ENCODE data around the gene SMR3B.

Gene SMR3B

GRCh38 chr4:70382691-70383181, at the start of gene SMR3B:
Gene SMR3B (plus strand): TSS chr4:70383131. CDS start chr4:70384511, 1,380 bp downstream.
- DNase-seq = no peak

DNA sequence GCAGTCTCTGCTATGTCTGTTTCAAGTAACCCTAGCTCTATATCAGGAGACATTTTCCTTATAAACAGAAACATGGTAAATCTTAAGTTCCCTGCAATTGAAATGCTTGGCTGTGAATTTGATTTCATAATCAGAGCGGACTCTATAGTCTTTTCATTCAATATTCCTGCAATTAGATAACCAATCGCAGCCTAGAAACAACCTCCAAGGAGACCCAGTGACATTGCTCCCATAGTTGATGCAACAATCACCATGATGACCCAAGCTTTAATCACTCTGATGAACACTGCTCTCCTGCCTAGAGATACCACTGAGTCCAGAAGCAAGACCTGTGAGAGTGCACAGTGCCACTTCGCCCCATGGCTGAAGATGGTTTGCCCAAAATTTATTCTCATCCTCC, 48.2 kb upstream of the SMR3B start, which contains the start of gene CABS1:
Gene CABS1, plus strand, starts transcription at position 301 of the 400 bp plus-strand sequence. Its CDS starts 59 bp downstream, at position 360.
- no peak for DNase-seq

GRCh38 chr4:70336043-70336442, 46.9 kb upstream of the SMR3B start:
- DNase-seq = no peak

DNA sequence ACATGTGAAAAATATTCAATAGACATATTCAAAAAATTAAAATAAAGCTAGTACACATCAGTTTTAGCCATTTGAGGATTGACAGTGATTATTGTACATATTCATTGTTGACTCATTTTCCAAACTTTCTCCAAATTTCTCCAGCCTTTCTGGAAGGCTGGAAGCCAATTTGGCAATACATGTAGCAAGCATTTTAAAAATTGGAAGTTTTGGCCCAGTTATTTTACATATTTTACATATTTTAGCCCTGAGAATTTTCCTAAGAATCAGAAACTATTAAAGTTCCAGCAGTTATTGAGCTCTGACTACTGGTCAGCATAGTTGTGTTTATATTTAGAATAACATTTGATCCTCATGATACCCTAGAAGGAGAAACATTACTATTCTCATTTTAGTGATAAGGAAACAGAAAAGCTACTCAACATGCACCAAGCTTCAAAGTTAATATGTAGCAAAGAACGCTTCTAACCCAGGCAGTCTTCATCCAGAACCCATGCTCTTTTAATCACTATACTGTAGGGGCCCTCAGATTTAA, 45.0 kb upstream of the SMR3B start:
- DNase-seq = no peak

- DNase-seq = no peak
Observed at GRCh38 chr4:70356185-70356584, 26.7 kb upstream of the SMR3B start.

- DNase-seq = no peak
Observed at GRCh38 chr4:70359115-70359661, 23.7 kb upstream of the SMR3B start.

- DNase-seq = no peak
Observed at GRCh38 chr4:70360460-70360859, 22.5 kb upstream of the SMR3B start, which contains the start of gene SMR3A. Gene SMR3A (plus strand): TSS chr4:70360760. CDS start chr4:70362116, 1,356 bp downstream.

- DNase-seq = no peak
Observed at GRCh38 chr4:70364002-70364401, 18.9 kb upstream of the SMR3B start.

DNA sequence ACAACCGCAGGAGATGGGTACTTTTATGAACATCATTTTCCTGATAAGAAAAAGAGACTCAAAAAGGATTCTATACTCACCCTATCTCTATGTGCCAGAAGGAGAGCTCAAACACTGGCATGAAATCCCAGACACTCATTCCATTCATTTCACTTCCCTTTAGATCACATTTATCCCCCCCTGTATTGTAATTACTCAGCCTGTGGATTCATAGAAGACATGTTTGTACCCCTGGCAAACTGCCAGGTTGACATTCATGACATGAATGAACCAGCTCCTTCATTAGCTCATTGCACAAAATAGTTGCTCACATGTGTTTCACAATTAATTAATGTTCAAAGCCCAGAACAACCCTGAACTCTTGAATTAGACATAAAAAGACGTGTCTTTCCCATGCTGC, 17.5 kb upstream of the SMR3B start:
- DNase-seq = no peak

- no peak for DNase-seq
Observed at GRCh38 chr4:70367813-70368212, 15.1 kb upstream of the SMR3B start.

DNA sequence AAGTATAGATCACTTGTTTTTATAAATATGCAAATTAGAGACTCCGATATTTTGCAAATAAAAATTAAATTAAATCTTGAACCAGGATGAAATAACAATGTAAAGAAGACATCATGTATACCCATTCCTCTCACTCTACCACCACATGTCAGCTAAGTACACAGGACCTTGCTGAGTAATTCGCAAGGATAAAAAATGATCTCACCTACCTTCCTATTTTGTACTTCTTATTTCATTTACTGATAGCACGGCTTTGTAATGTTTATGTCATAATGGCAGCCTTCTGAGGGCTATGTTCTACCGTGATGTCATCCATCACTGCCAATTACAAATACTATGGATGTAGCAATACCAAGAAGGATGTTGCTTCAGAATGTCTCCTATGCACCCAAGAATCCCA, 10.9 kb upstream of the SMR3B start:
- DNase-seq = no peak

DNA sequence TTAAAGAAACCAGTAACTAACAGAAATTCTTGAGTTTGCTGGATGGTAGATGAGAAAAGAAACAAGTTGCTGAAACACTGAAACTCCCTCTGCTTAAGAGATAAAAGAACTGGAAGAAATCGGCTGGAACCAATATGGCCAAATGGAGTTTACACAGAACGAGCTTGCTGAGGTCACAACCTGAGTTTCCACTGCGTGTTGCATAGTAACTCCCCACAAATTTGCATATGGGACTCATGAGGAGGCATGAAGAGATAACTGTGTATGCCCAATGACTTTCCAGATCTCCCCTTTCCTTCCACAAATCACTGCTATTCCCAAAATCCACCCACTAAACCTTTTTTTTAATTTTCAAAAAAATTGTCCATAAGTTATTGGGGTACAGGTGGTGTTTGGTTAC, 10.2 kb upstream of the SMR3B start:
- no peak for DNase-seq

DNA sequence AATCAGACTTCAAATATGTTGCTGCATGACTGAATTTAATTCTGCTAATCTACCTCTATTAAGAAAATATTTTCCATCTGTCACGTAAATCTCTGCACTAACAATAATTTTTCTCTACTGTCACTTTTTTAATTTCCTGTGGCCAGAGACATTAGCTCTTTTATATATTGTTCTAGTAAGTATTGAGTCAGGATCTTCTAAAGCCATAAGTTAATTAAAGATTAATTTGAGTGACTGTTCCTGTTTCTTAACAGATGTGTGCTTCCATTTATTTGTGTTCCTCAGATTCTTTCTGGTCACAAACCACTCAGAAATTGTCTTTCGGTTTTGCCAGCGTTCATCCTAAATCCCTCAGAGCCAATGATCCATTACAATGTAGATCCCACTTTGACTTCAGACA, 2.4 kb upstream of the SMR3B start:
- no peak for DNase-seq

DNA sequence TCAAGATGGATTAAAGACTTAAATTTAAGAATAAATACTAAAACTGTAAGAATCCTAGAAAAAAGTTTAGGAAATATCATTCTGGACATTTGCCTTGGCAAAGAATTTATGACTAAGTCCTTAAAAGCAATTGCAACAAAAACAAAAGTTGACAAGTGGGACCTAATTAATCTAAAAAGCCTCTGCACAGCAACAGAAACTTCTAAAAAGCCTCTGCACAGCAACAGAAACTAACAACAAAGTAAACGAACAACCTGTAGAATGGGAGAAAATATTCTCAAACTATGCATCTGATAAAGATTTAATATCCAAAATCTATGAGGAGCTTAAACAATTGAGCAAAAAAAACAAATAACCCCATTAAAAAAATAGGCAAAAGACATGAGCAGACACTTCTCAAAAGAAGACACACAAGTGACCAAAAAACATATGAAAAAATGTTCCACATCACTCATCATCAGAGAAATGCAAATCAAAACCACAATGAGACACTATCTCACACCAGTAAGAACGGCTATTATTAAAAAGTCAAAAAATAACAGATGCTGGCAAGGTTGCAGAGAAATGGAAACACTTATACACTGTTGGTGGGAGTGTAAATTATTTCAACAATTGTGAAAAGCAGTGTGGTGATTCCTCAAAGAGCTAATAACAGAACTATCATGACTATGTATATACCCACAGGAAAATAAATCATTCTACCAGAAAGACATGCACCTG, 9.3 kb downstream of the SMR3B start:
- no peak for DNase-seq

GRCh38 chr4:70397580-70397979, 14.6 kb downstream of the SMR3B start, which contains the start of gene OPRPN:
Gene OPRPN (plus strand): TSS chr4:70397940. CDS start chr4:70399286, 1,346 bp downstream.
- DNase-seq = no peak

GRCh38 chr4:70399319-70399718, 16.4 kb downstream of the SMR3B start:
- DNase-seq = no peak

GRCh38 chr4:70402762-70403161, 19.8 kb downstream of the SMR3B start:
- no peak for DNase-seq

DNA sequence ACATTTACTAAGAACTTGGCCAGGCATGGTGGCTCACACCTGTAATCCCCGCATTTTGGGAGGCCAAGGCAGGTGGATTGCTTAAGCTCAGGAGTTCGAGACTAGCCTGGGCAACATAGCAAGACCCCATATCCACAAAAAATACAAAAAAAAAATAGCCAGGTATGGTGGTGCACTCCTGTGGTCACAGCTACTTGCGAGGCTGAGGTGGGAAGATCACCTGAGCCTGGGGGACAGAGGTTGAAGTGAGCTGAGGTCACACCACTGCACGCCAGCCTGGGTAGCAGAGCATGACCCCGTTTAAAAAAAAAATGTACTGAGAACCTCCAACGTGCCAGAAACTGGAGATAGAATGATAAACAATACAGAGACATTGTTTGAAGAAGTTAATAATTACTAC, 22.8 kb downstream of the SMR3B start:
- DNase-seq = no peak

- DNase-seq = no peak
Observed at GRCh38 chr4:70425306-70425705, 42.4 kb downstream of the SMR3B start.

DNA sequence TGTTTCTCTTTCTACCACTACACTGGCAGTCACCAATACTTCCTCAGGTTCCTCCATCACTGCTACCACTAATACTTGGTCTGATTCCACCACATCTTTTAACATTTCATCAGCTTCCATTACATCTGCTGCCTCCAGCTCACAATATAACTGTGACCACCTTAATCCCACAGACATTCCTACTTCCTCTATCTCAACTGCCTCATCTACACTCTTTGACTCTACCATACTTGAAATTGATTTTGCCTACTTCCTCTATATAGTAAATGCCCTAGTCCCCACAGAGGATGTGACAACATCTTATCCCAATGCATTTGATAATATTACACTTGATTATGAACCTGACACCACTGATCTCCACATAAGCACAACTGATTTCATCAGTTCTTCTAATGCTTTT, 43.9 kb downstream of the SMR3B start:
- no peak for DNase-seq

DNA sequence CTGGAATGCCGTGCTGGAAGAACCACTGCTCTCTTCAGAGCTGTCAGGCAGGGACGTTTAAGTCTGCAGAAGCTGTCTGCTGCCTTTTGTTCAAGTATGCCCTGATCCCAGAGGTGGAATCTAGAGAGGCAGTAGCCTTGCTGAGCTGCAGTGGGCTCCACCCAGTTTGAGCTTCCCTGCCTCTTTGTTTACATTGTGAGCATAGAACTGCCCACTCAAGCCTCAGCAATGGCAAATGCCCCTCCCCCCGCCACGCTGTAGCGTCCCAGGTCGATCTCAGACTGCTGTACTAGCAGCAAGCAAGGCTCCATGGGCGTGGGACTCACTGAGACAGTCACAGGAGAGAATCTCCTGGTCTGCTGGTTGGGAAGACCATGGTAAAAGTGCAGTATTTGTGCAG, 54.3 kb downstream of the SMR3B start:
- no peak for DNase-seq

All from 8988T (cell line).